ENCODE data around the gene DNAJC25.

- no peak for TF ChIP-seq CTCF (IDR thresholded peaks at IDR 0.05)
- TF ChIP-seq POLR2A (IDR thresholded peaks at IDR 0.05) = no peak
These were observed 15.2 kb upstream of the DNAJC25 start for GRCh38 chr9:111615928-111616327.
